Esophagus muscularis mucosa (tissue), 4 donors: ENCODE results near the gene UFSP1. TPM values are rescaled to one million over a fixed set of nuclear protein-coding genes. Genes with fewer than 3 reads are reported as not detected.

ENCODE experiments used
- DNase-seq: peaks from one replicate; pipeline ENCODE4 v3.0.0-alpha.2; 2017; ENCODE audit errors: extremely low spot score
- H3K27ac ChIP-seq, 4 donors: fragments of 200-600 bp; sonication (generic); replicated peaks in 1 of 4; 1 replicate in 3 of 4; 2 replicates in 1 of 4; pipeline ENCODE4 v1.5.1; 2016 to 2019; ENCODE audit warnings: mild to moderate bottlenecking in 1 of 4
- H3K27me3 ChIP-seq, 4 donors: fragments of 200-600 bp; sonication (generic); one replicate each; pipeline versions ENCODE4 v1.5.1 to v1.6.0; 2016 to 2019
- H3K36me3 ChIP-seq, 4 donors: fragments of 200-600 bp; sonication (generic); one replicate each; pipeline ENCODE4 v1.5.1; 2016 to 2019
- H3K4me1 ChIP-seq, 4 donors: fragments of 200-600 bp; sonication (generic); one replicate each; pipeline ENCODE4 v1.5.1; 2016 to 2019
- H3K4me3 ChIP-seq, 4 donors: fragments of 200-600 bp; sonication (generic); 1 replicate in 2 of 4; 2 replicates in 2 of 4; pipeline ENCODE4 v1.5.1; 2016 to 2019; ENCODE audit warnings: mild to moderate bottlenecking in 4 of 4, moderate library complexity in 1 of 4
- H3K9me3 ChIP-seq, 4 donors: fragments of 200-600 bp; sonication (generic); 1 replicate in 3 of 4; 2 replicates in 1 of 4; pipeline ENCODE4 v1.5.1; 2016 to 2019
- EP300 ChIP-seq: sonication (generic); formaldehyde crosslinking; IDR thresholded peaks from one replicate; pipeline ENCODE4 v1.6.1; 2017; ENCODE audit warnings: antibody characterized with exemption
- POLR2A ChIP-seq: fragments of 450-650 bp; IDR thresholded peaks from one replicate; pipeline ENCODE4 v1.6.1; 2017; ENCODE audit warnings: antibody characterized with exemption, moderate library complexity, mild to moderate bottlenecking, low read depth
- POLR2AphosphoS5 ChIP-seq, 2 donors: sonication (generic); formaldehyde crosslinking; IDR thresholded peaks; one replicate each; pipeline ENCODE4 v1.6.1; 2017; ENCODE audit warnings: antibody characterized with exemption in 2 of 2
- WGBS: methylation state at CpG from one replicate; pipeline ENCODE4 v1.1.5; 2018; 5-methylcytosine and 5-hydroxymethylcytosine counted together
- intact Hi-C: fragments of 100-400 bp; cut with DNase I; formaldehyde crosslinking; loops from one replicate; pipeline ENCODE4 v1.15.1; 2023
- total RNA-seq, 4 donors: library from RNA; depleted of rRNA; stranded (reverse); fragments of >200 nt; gene quantifications; one replicate each; pipeline versions ENCODE4 v1.1.0 to v1.2.1, GENCODE V29; 2016
- TF ChIP-seq, protein P1 (sequence below), 3 experiments: fragments of 200-600 bp in 2 of 3; fragments of 450-650 bp in 1 of 3; sonication (generic) in 2 of 3; IDR thresholded peaks; one replicate each; pipeline ENCODE4 v1.5.1; 2017 to 2019; ENCODE audit warnings: antibody characterized with exemption in 3 of 3, mild to moderate bottlenecking in 2 of 3, moderate library complexity in 1 of 3

UFSP1 gene
- total RNA-seq, 4 donors from 2014 or later = 2.1 to 8.7 (median 5.7) TPM

DNA sequence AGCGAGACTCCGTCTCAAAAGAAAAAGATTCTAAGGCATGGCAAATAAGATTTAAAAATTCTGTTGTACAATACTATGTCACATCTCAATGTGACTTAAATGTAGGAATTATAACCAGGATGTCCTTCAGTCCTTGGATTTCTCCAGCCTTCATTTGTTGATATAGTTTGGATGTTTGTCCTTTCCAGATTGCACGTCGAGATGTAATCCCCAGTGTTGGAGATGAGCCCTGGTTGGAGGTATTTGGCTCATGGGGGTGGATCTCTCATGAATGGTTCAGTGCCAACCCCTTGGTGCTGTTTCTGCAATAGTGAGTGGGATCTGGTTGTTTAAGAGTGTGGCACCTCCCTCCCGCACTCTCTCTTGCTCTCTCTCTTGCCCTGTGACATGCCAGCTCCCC lies 19.0 kb upstream of the UFSP1 start:
- H3K27me3 ChIP-seq = peaks cover 0 to 27% (median 0%) of the 10 kb centered on the region in 4 donors
- TF ChIP-seq POLR2AphosphoS5 (IDR thresholded peaks at IDR 0.05) (no peak), POLR2A (no peak)
- intact Hi-C loops = no loop called here
- no peaks in the 10 kb centered on the region for H3K9me3 ChIP-seq
- 95% methylated on average over 5 of the region's 5 CpGs for WGBS
- no peak for DNase-seq
- no peak overlapping the region for H3K27ac ChIP-seq
- no peaks in the 10 kb centered on the region for H3K4me1 ChIP-seq
- H3K4me3 ChIP-seq = no peak overlapping the region
- no peaks in the 10 kb centered on the region for H3K36me3 ChIP-seq

DNA sequence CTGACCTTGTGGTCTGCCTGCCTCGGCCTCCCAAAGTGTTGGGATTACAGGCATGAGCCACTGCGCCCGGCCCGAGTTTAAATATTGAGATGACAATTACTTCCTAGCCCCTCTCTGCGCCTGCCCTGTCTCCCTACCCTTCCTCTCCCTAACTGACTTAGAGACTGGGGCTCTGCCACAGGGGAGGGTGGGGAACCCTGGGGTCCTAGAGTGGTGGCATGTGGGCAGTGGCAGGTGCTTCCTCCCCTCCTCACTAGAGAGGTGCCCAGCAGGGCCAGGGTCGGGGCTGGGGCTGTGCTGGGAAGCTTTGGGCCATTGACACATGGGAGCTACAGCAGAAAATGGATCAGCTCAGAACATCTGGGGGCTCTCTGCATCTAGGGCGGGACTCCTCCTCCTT lies 13.1 kb upstream of the UFSP1 start:
- H3K36me3 ChIP-seq = no peaks in the 10 kb centered on the region
- no peak overlapping the region for H3K4me3 ChIP-seq
- H3K27me3 ChIP-seq = peaks cover 0 to 59% (median 3%) of the 10 kb centered on the region in 4 donors
- intact Hi-C loops = no loop called here
- no peak overlapping the region for H3K27ac ChIP-seq
- H3K9me3 ChIP-seq = no peaks in the 10 kb centered on the region
- TF ChIP-seq EP300 (no peak), POLR2A (no peak), POLR2AphosphoS5 (IDR thresholded peaks at IDR 0.05) (no peak)
- TF ChIP-seq, protein P1, sequence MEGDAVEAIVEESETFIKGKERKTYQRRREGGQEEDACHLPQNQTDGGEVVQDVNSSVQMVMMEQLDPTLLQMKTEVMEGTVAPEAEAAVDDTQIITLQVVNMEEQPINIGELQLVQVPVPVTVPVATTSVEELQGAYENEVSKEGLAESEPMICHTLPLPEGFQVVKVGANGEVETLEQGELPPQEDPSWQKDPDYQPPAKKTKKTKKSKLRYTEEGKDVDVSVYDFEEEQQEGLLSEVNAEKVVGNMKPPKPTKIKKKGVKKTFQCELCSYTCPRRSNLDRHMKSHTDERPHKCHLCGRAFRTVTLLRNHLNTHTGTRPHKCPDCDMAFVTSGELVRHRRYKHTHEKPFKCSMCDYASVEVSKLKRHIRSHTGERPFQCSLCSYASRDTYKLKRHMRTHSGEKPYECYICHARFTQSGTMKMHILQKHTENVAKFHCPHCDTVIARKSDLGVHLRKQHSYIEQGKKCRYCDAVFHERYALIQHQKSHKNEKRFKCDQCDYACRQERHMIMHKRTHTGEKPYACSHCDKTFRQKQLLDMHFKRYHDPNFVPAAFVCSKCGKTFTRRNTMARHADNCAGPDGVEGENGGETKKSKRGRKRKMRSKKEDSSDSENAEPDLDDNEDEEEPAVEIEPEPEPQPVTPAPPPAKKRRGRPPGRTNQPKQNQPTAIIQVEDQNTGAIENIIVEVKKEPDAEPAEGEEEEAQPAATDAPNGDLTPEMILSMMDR (IDR thresholded peaks at IDR 0.05) = no peak
- DNase-seq = no peak
- WGBS = 81% methylated on average over 7 of the region's 7 CpGs
- no peaks in the 10 kb centered on the region for H3K4me1 ChIP-seq

DNA sequence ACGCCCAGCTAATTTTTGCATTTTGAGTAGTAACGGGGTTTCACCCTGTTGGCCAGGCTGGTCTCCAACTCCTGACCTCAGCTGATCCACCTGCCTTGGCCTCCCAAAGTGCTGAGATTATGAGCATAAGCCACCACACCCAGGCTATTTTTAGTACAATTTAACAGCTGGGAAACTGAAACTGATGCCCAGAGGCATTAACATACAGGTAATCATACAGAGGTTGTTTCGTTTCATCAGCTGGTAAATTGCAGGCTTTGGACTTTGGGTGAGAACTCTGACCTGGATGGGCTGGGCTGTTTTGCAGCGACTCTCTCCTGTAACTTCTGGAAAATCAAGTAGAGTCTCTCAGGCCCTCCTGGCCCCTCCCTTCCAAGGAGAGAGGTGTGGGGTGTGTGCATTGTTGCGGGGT lies 12.4 kb upstream of the UFSP1 start:
- Histone ChIP-seq H3K4me1 (peaks cover 3 to 6% (median 6%) of the 10 kb centered on the region in 4 donors), H3K4me3 (no peak overlapping the region), H3K27ac (no peak overlapping the region), H3K9me3 (no peaks in the 10 kb centered on the region), H3K27me3 (peaks cover 0 to 67% (median 8%) of the 10 kb centered on the region in 4 donors), H3K36me3 (no peaks in the 10 kb centered on the region)
- intact Hi-C loops = no loop called here
- no peak for DNase-seq
- WGBS = 69% methylated on average over 3 of the region's 5 CpGs
- no peak for TF ChIP-seq POLR2AphosphoS5 (IDR thresholded peaks at IDR 0.05)
- no peak for TF ChIP-seq EP300
- TF ChIP-seq POLR2A = no peak
- TF ChIP-seq, protein P1 (IDR thresholded peaks at IDR 0.05) = no peak

DNA sequence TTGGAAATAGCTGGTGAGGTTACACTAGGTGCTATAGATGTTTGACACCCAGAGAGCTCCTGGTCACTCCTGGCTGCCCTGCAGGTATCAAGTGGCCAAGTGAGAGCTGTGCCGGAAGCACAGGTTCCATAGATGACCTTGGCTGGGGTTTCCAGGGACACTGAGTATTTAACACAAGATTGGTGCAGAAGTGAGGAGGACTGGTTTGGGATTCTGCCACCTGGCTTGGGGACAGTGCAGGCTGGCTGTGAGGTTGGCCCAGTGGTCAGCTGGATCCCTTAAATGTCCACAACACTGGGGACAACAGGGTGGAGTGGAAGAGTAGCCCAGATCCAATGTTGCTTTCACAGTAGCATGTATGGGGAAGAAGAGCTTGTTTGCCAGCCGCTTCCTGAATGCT lies 11.5 kb upstream of the UFSP1 start:
- H3K27ac ChIP-seq = no peak overlapping the region
- DNase-seq = no peak
- intact Hi-C loops = no loop called here
- H3K4me3 ChIP-seq = no peak overlapping the region
- H3K27me3 ChIP-seq = peaks cover 0 to 68% (median 16%) of the 10 kb centered on the region in 4 donors
- TF ChIP-seq EP300 (no peak), POLR2AphosphoS5 (IDR thresholded peaks at IDR 0.05) (no peak), POLR2A (no peak)
- TF ChIP-seq, protein P1 (IDR thresholded peaks at IDR 0.05) = no peak
- 85% methylated on average over 1 of the region's 2 CpGs for WGBS
- H3K36me3 ChIP-seq = no peaks in the 10 kb centered on the region
- H3K4me1 ChIP-seq = peaks cover 9 to 15% (median 15%) of the 10 kb centered on the region in 4 donors
- no peaks in the 10 kb centered on the region for H3K9me3 ChIP-seq

DNA sequence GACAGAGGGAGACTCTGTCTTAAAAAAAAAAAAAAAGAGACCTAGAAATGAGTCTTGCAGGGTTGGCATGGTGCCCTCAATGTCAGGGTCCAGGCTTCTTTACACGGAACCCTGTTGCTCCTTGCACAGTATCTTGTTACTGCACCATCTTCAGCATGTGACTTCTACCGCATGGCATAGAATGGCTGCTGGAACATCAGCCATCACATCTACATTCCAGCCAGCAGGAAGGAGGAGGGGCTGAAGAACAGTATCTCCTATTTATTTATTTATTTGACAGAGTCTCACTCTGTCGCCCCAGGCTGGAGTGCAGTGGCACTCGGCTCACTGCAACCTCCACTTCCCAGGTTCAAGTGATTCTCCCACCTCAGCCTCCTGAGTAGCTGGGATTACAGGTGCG lies 9.9 kb upstream of the UFSP1 start:
- no peaks in the 10 kb centered on the region for H3K9me3 ChIP-seq
- H3K27me3 ChIP-seq = peaks cover 7 to 81% (median 29%) of the 10 kb centered on the region in 4 donors
- intact Hi-C loops = loop anchor here (5.0 kb wide), 1 partner anchor 178 kb away; no protein-coding TSS in a partner anchor
- H3K4me1 ChIP-seq = peaks cover 24 to 31% (median 30%) of the 10 kb centered on the region in 4 donors
- H3K4me3 ChIP-seq = no peak overlapping the region
- TF ChIP-seq POLR2A (no peak), POLR2AphosphoS5 (IDR thresholded peaks at IDR 0.05) (no peak), EP300 (no peak)
- TF ChIP-seq, protein P1 (IDR thresholded peaks at IDR 0.05) = no peak
- no peaks in the 10 kb centered on the region for H3K36me3 ChIP-seq
- DNase-seq = no peak
- WGBS = 86% methylated on average over 5 of the region's 5 CpGs
- H3K27ac ChIP-seq = no peak overlapping the region
